Endodermal cell (in vitro differentiated cells): ENCODE measurements around the gene NACA2. TPM values are rescaled to one million over a fixed set of nuclear protein-coding genes. Genes with fewer than 3 reads are reported as not detected.

Experiments used
- DNase-seq: peaks from one replicate; pipeline ENCODE4 v3.0.0-alpha.2; 2017
- H3K27ac ChIP-seq: 2 replicates; pipeline ENCODE4 v1.5.1; 2013; ENCODE audit warnings: mild to moderate bottlenecking, low read depth, low read length, moderate library complexity
- H3K27me3 ChIP-seq: 2 replicates; pipeline ENCODE4 v1.6.1; 2013; ENCODE audit warnings: mild to moderate bottlenecking, low read length, moderate library complexity; ENCODE audit not compliant: insufficient read depth, control insufficient read depth, poor library complexity, severe bottlenecking
- H3K36me3 ChIP-seq: 2 replicates; pipeline ENCODE4 v1.7.0; 2013; ENCODE audit warnings: mild to moderate bottlenecking, low read length, moderate library complexity; ENCODE audit not compliant: control insufficient read depth, insufficient read depth
- H3K4me1 ChIP-seq: one replicate; pipeline ENCODE4 v1.7.0; 2013; ENCODE audit warnings: low read length; ENCODE audit not compliant: control insufficient read depth, insufficient read depth
- H3K4me3 ChIP-seq: 2 replicates; pipeline ENCODE4 v1.5.1; 2013; ENCODE audit warnings: mild to moderate bottlenecking, low read length, moderate library complexity
- H3K9ac ChIP-seq: 2 replicates; pipeline ENCODE4 v1.6.1; 2013; ENCODE audit warnings: mild to moderate bottlenecking, low read length, moderate library complexity; ENCODE audit not compliant: poor library complexity, severe bottlenecking; ENCODE audit errors: extremely low read depth
- H3K9me3 ChIP-seq: 2 replicates; pipeline ENCODE4 v1.6.1; 2013; ENCODE audit warnings: mild to moderate bottlenecking, low read length, moderate library complexity; ENCODE audit not compliant: control insufficient read depth
- H3K27ac Mint-ChIP-seq: 2 replicates; pipeline ENCODE4 v1.8.0; 2020; ENCODE audit warnings: mixed read lengths
- H3K27me3 Mint-ChIP-seq: 2 replicates; pipeline ENCODE4 v1.8.0; 2021; ENCODE audit warnings: mild to moderate bottlenecking, mixed read lengths; ENCODE audit not compliant: insufficient read depth
- H3K36me3 Mint-ChIP-seq: 2 replicates; pipeline ENCODE4 v1.8.0; 2020; ENCODE audit warnings: low read depth, mixed read lengths
- H3K4me1 Mint-ChIP-seq: 2 replicates; pipeline ENCODE4 v1.8.0; 2020; ENCODE audit warnings: mixed read lengths
- H3K4me3 Mint-ChIP-seq: 2 replicates; pipeline ENCODE4 v1.8.0; 2020; ENCODE audit warnings: mild to moderate bottlenecking, moderate library complexity, mixed read lengths
- H3K9me3 Mint-ChIP-seq: 2 replicates; pipeline ENCODE4 v1.8.0; 2020; ENCODE audit warnings: mild to moderate bottlenecking, mixed read lengths
- WGBS, 2 experiments: methylation state at CpG; one replicate each; pipeline versions ENCODE4 v1.1.5 to v1.1.7; 2013; ENCODE audit warnings: missing lambda C conversion rate in 2 of 2, mixed read lengths in 1 of 2; ENCODE audit not compliant: insufficient coverage in 1 of 2, insufficient read length in 1 of 2; 5-methylcytosine and 5-hydroxymethylcytosine counted together
- total RNA-seq, 2 donors: library from RNA; stranded (reverse); fragmentation: NEBNext Ultra II Directional in 1 of 2; extraction: Animal tissue kit (Norgen Biotek cat#: 25700) in 1 of 2; gene quantifications; 2 replicates in 1 of 2; 3 replicates in 1 of 2; pipeline ENCODE4 v1.2.1, GENCODE V29; 2021
- TF ChIP-seq, protein P1 (sequence below): fragments of 200-600 bp; sonication (generic); conservative IDR thresholded peaks from 2 replicates; pipeline ENCODE4 v1.5.0; 2021; ENCODE audit warnings: antibody characterized with exemption, mild to moderate bottlenecking

NACA2 gene
- total RNA-seq, 2 donors from 2014 or later, result not detected

DNA sequence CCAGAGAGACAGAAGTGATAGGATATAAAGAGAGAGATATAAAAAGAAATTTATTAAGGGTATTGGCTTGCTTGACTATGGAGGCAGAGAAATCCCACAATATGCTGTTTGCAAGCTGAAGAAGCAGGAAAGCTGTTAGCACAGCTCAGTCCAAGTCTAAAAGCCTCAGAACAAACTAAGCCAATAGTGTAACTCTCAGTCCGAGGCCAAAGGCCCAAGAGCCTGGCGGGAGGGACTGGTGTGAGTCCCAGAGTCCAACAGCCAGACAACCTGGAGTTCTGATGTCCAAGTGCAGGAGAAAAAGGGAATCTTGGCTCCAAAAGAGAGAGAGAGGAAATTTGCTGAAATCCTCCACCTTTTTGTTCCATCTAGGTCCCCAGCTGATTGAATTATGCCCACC is 30.3 kb upstream of the NACA2 start:
- peaks cover 1% of the 10 kb centered on the region for H3K36me3 Mint-ChIP-seq
- no peak overlapping the region for H3K4me3 Mint-ChIP-seq
- 90 to 100% methylated on average over 2 of the region's 2 CpGs for WGBS, 2 experiments
- no peak overlapping the region for H3K27ac Mint-ChIP-seq
- H3K9ac ChIP-seq, result no peak overlapping the region
- no peaks in the 10 kb centered on the region for H3K4me1 Mint-ChIP-seq
- no peaks in the 10 kb centered on the region for H3K27me3 Mint-ChIP-seq
- H3K9me3 Mint-ChIP-seq, result peaks cover 21% of the 10 kb centered on the region
- H3K4me1 ChIP-seq, result no peaks in the 10 kb centered on the region
- peaks cover 10% of the 10 kb centered on the region for H3K9me3 ChIP-seq
- H3K27me3 ChIP-seq, result no peaks in the 10 kb centered on the region
- no peak for DNase-seq
- no peak overlapping the region for H3K27ac ChIP-seq
- H3K4me3 ChIP-seq, result no peak overlapping the region
- no peaks in the 10 kb centered on the region for H3K36me3 ChIP-seq
- TF ChIP-seq, protein P1, sequence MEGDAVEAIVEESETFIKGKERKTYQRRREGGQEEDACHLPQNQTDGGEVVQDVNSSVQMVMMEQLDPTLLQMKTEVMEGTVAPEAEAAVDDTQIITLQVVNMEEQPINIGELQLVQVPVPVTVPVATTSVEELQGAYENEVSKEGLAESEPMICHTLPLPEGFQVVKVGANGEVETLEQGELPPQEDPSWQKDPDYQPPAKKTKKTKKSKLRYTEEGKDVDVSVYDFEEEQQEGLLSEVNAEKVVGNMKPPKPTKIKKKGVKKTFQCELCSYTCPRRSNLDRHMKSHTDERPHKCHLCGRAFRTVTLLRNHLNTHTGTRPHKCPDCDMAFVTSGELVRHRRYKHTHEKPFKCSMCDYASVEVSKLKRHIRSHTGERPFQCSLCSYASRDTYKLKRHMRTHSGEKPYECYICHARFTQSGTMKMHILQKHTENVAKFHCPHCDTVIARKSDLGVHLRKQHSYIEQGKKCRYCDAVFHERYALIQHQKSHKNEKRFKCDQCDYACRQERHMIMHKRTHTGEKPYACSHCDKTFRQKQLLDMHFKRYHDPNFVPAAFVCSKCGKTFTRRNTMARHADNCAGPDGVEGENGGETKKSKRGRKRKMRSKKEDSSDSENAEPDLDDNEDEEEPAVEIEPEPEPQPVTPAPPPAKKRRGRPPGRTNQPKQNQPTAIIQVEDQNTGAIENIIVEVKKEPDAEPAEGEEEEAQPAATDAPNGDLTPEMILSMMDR, result no peak

- no peak overlapping the region for H3K4me3 ChIP-seq
- 88% methylated on average over 1 of the region's 1 CpG; no CpG with 5 or more reads in 1 of the 2 experiments for WGBS, 2 experiments
- TF ChIP-seq, protein P1, result no peak
- Mint-ChIP-seq H3K27me3 (no peaks in the 10 kb centered on the region), H3K9me3 (peaks cover 32% of the 10 kb centered on the region), H3K27ac (no peak overlapping the region), H3K4me1 (no peaks in the 10 kb centered on the region), H3K36me3 (peaks cover 1% of the 10 kb centered on the region), H3K4me3 (no peak overlapping the region)
- H3K27me3 ChIP-seq, result no peaks in the 10 kb centered on the region
- no peak overlapping the region for H3K27ac ChIP-seq
- DNase-seq, result no peak
- H3K9ac ChIP-seq, result no peak overlapping the region
- H3K9me3 ChIP-seq, result peaks cover 10% of the 10 kb centered on the region
- H3K36me3 ChIP-seq, result no peaks in the 10 kb centered on the region
- H3K4me1 ChIP-seq, result no peaks in the 10 kb centered on the region
Measured at GRCh38 chr17:61619953-61620352, 28.9 kb upstream of the NACA2 start.

DNA sequence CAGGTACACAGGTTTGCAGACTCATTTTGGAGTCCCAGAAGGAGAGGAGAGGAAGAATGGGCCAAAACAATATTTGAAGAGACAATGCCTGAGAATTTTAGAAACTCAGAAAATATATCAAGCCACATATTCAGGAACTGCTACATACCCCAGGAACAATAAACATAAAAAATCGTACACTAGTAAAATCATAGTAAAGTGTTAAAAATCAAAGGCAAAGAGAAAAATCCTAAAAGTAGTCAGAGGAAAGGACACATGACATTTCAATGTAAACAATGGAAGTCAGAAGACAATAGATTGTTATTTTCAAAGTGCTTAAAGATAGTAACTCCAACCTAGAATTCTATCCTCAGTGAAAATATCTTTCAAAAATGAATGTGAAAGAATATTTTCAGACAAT is 28.5 kb upstream of the NACA2 start:
- no peak overlapping the region for H3K4me3 Mint-ChIP-seq
- H3K36me3 ChIP-seq, result no peaks in the 10 kb centered on the region
- peak overlapping the region; percentile 33 for H3K4me3 ChIP-seq
- no peak overlapping the region for H3K9ac ChIP-seq
- peaks cover 1% of the 10 kb centered on the region for H3K36me3 Mint-ChIP-seq
- DNase-seq, result no peak
- H3K27me3 ChIP-seq, result no peaks in the 10 kb centered on the region
- H3K27me3 Mint-ChIP-seq, result no peaks in the 10 kb centered on the region
- no peak overlapping the region for H3K27ac ChIP-seq
- TF ChIP-seq, protein P1, result no peak
- peaks cover 33% of the 10 kb centered on the region for H3K9me3 Mint-ChIP-seq
- no peaks in the 10 kb centered on the region for H3K4me1 ChIP-seq
- no peak overlapping the region for H3K27ac Mint-ChIP-seq
- H3K9me3 ChIP-seq, result peaks cover 10% of the 10 kb centered on the region
- 83% methylated on average over 1 of the region's 1 CpG; no CpG with 5 or more reads in 1 of the 2 experiments for WGBS, 2 experiments
- H3K4me1 Mint-ChIP-seq, result no peaks in the 10 kb centered on the region
